ENCODE data around the gene CCDC197.

GRCh38 chr14:93953739-93954515 lies 43.2 kb upstream of the CCDC197 start:
- no peak for TF ChIP-seq POLR2A (IDR thresholded peaks at IDR 0.05)
- TF ChIP-seq CTCF (IDR thresholded peaks at IDR 0.05) = no peak

All from breast epithelium (tissue), 3 donors.